Subcutaneous adipose tissue (tissue), 4 donors: Measurements from ENCODE around the gene KMT2D. TPM values are rescaled to one million over a fixed set of nuclear protein-coding genes. Genes with fewer than 3 reads are reported as not detected.

Source experiments
- CTCF ChIP-seq: fragments of 450-650 bp; IDR thresholded peaks from one replicate; pipeline ENCODE4 v1.5.1; 2016; ENCODE audit warnings: low read depth, mild to moderate bottlenecking, control low read depth, antibody characterized with exemption, moderate library complexity
- total RNA-seq, 4 donors: library from RNA; depleted of rRNA; stranded (reverse); fragments of >200 nt; gene quantifications; one replicate each; pipeline ENCODE4 v1.1.0, GENCODE V29; 2016

KMT2D gene
- total RNA-seq, 4 donors from 2014 or later: 27.6 to 92.1 (median 42.9) TPM

GRCh38 chr12:49030714-49031572, 29.7 kb downstream of the KMT2D start:
- TF ChIP-seq CTCF: no peak

DNA sequence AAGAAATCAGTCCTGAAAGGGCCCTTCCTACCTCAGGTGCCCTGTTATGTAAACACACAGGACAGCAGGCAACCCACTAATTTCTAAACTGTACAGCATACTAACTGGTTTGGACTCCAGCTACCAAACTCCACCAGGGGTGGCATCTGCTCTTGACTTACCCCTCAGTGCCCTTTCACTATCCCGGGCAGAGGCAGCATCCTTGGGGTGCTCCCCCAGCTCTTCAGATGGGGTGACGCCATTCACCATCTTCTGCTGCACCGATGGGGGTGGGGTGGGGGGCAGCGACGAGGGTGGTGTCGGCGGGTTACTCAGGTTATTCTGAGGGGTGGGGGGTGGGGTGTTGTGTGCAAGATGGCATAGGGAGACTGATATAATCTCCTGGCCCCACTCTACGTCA, 30.5 kb downstream of the KMT2D start:
- TF ChIP-seq CTCF: no peak

DNA sequence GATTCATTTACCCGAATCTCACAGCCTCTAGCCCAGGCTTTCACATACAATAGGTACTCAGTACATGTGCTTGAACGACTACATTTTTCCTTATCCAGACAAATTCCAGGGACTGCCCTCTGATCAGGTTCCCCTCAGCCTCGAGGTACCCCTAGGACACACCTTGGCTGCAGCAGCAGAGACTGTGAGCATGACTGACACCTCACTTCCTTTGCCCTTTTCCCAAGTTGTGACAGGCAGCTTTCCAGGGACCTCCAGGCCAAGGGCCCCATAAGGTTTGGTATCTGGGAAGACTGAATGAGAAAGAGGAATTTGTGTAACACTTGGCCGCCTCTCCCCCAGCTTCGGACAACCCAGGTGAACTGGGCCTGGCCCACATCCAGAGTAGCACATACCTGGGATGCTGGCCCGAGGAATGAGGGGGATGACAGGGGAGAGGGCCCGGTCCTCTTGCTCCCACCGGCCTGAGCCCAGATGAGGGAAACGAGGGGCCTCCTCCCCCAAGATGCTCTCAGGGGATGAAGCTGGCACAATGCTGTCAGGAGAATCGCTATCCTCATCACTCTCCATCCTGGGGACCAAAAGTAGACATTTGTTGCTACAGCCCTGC, 31.8 kb downstream of the KMT2D start:
- TF ChIP-seq CTCF: no peak

GRCh38 chr12:49027846-49028555, 32.6 kb downstream of the KMT2D start:
- no peak for TF ChIP-seq CTCF

DNA sequence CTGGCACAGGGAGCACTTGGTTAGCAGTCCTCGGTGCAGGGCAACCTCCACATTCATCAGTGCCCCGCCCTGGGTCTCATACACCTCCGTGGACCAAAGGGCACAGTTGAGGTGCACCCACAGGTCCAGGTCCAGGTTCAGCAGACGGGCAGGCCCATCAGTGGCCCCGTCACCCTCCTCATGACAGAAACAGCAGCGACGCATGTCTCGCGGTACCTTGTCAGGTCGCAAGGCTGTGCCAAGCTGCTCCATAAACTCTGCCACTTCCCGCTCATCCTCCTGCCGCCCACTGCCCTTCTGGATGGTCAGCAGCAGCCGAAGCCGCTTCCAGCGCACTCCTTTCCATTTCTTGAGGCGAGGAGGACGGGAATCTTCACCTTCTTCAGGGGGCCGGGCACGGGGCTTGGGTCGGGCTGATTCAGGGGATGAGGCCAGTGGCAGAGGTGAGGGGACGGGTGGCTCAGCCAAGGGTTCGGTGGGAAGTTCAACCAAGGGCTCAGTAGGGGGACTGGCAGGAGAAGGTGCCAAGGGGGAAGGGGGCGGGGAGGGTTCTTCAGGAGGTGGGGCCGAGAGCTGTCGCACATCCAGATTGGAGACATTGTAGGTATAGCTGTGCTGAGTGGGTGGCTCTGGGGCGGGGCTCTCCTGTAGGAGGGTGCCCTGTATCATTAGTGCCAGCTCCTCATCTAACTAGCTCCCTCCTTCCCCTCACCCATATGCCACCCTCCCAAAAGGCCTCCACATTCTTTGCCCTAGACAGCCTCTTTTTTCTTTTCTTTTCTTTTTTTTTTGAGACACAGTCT, 33.7 kb downstream of the KMT2D start:
- no peak for TF ChIP-seq CTCF

DNA sequence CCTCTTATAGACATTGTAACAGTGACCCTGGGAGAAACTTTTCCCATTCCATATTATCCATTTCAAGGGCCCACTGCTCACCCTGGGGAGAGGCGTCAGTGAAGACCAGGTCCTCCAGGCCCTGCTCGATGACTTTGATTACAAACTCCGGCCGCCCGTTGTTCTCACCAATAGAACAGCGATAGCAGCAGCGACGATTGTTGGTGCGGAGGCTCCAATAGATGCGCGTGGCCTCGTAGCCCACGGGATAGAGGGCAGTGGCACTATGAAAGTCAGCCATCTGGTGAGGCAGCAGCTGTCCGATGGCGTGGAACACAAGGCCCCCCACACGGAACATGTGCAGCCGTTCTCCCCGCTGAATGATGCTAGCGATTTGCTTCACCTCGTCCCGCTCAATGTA, 34.5 kb downstream of the KMT2D start:
- no peak for TF ChIP-seq CTCF

GRCh38 chr12:49025463-49025862, 35.1 kb downstream of the KMT2D start:
- TF ChIP-seq CTCF: no peak
